ENCODE data around the gene MX1.

The MX1 gene

GRCh38 chr21:41458121-41458520 is 32.1 kb downstream of the MX1 start:
- Histone ChIP-seq H3K27me3 (ENCODE audit: control insufficient read depth, low read length) (no peaks in the 10 kb centered on the region), H3K9me3 (ENCODE audit: control insufficient read depth, insufficient read depth, low read length) (no peaks in the 10 kb centered on the region), H4K20me1 (ENCODE audit: control insufficient read depth, insufficient read depth, low read depth, low read length) (no peaks in the 10 kb centered on the region), H3K4me1 (ENCODE audit: control insufficient read depth, low read length) (no peaks in the 10 kb centered on the region), H3F3A (ENCODE audit: control insufficient read depth, insufficient read depth) (no peaks in the 10 kb centered on the region), H3K4me2 (ENCODE audit: low read length) (no peak overlapping the region), H3K9me2 (replicated peaks; ENCODE audit: control insufficient read depth, low read length) (no peaks in the 10 kb centered on the region), H3K27ac (ENCODE audit: low read depth, low read length) (no peak overlapping the region), H3K36me3 (ENCODE audit: control insufficient read depth, low read length) (no peaks in the 10 kb centered on the region), H3K79me2 (ENCODE audit: control insufficient read depth, low read length) (no peaks in the 10 kb centered on the region), H3K4me3 (ENCODE audit: low read length) (no peak overlapping the region)
- TF ChIP-seq EZH2phosphoT487 (IDR thresholded peaks at IDR 0.05; ENCODE audit: borderline replicate concordance, low read length) (no peak), CTCF (IDR thresholded peaks at IDR 0.05; ENCODE audit: low read depth, low read length, poor library complexity, severe bottlenecking) (no peak)

GRCh38 chr21:41458559-41458958 is 32.5 kb downstream of the MX1 start:
- Histone ChIP-seq H3F3A (ENCODE audit: control insufficient read depth, insufficient read depth) (no peaks in the 10 kb centered on the region), H3K4me3 (ENCODE audit: low read length) (no peak overlapping the region), H3K36me3 (ENCODE audit: control insufficient read depth, low read length) (no peaks in the 10 kb centered on the region), H3K9me2 (replicated peaks; ENCODE audit: control insufficient read depth, low read length) (no peaks in the 10 kb centered on the region), H4K20me1 (ENCODE audit: control insufficient read depth, insufficient read depth, low read depth, low read length) (no peaks in the 10 kb centered on the region), H3K79me2 (ENCODE audit: control insufficient read depth, low read length) (no peaks in the 10 kb centered on the region), H3K4me2 (ENCODE audit: low read length) (no peak overlapping the region), H3K4me1 (ENCODE audit: control insufficient read depth, low read length) (no peaks in the 10 kb centered on the region), H3K9me3 (ENCODE audit: control insufficient read depth, insufficient read depth, low read length) (no peaks in the 10 kb centered on the region), H3K27ac (ENCODE audit: low read depth, low read length) (no peak overlapping the region), H3K27me3 (ENCODE audit: control insufficient read depth, low read length) (no peaks in the 10 kb centered on the region)
- TF ChIP-seq CTCF (IDR thresholded peaks at IDR 0.05; ENCODE audit: low read depth, low read length, poor library complexity, severe bottlenecking) (no peak), EZH2phosphoT487 (IDR thresholded peaks at IDR 0.05; ENCODE audit: borderline replicate concordance, low read length) (no peak)

- H3K27ac ChIP-seq (ENCODE audit: low read depth, low read length), result no peak overlapping the region
- no peaks in the 10 kb centered on the region for H4K20me1 ChIP-seq (ENCODE audit: control insufficient read depth, insufficient read depth, low read depth, low read length)
- H3K4me1 ChIP-seq (ENCODE audit: control insufficient read depth, low read length), result no peaks in the 10 kb centered on the region
- H3K9me3 ChIP-seq (ENCODE audit: control insufficient read depth, insufficient read depth, low read length), result no peaks in the 10 kb centered on the region
- no peaks in the 10 kb centered on the region for H3K9me2 ChIP-seq (replicated peaks; ENCODE audit: control insufficient read depth, low read length)
- H3K36me3 ChIP-seq (ENCODE audit: control insufficient read depth, low read length), result no peaks in the 10 kb centered on the region
- TF ChIP-seq CTCF (IDR thresholded peaks at IDR 0.05; ENCODE audit: low read depth, low read length, poor library complexity, severe bottlenecking), result no peak
- no peaks in the 10 kb centered on the region for H3K79me2 ChIP-seq (ENCODE audit: control insufficient read depth, low read length)
- no peak overlapping the region for H3K4me3 ChIP-seq (ENCODE audit: low read length)
- no peak overlapping the region for H3K4me2 ChIP-seq (ENCODE audit: low read length)
- H3K27me3 ChIP-seq (ENCODE audit: control insufficient read depth, low read length), result no peaks in the 10 kb centered on the region
- no peaks in the 10 kb centered on the region for H3F3A ChIP-seq (ENCODE audit: control insufficient read depth, insufficient read depth)
These were observed 34.0 kb downstream of the MX1 start for GRCh38 chr21:41459884-41460534.

Measured in DOHH2 (cell line).